Frontal cortex (tissue), 4 donors: ENCODE results near the gene PPARG. TPM values are rescaled to one million over a fixed set of nuclear protein-coding genes. Genes with fewer than 3 reads are reported as not detected.

Experiments
- DNase-seq, 2 donors: peaks; one replicate each; pipeline ENCODE4 v3.0.0; 2012; ENCODE audit warnings: low spot score in 2 of 2
- FAIRE-seq: peaks from 2 replicates; lab custom pipeline; 2012; peaks lifted over from hg19 to GRCh38; lab: Jason Lieb, UNC
- total RNA-seq: library from RNA; depleted of rRNA; stranded (reverse); fragments of >200 nt; gene quantifications from one replicate; pipeline ENCODE4 v1.2.3, GENCODE V29; 2014
- donor health status: control.
- donor health status: control.
- donor health status: control.

Gene PPARG
- total RNA-seq, 1 donor from 2014 or later, result 1.2 TPM

- DNase-seq (no peak), FAIRE-seq (no peak)
Observed at GRCh38 chr3:12303993-12304392, 15.1 kb downstream of the PPARG start.

DNA sequence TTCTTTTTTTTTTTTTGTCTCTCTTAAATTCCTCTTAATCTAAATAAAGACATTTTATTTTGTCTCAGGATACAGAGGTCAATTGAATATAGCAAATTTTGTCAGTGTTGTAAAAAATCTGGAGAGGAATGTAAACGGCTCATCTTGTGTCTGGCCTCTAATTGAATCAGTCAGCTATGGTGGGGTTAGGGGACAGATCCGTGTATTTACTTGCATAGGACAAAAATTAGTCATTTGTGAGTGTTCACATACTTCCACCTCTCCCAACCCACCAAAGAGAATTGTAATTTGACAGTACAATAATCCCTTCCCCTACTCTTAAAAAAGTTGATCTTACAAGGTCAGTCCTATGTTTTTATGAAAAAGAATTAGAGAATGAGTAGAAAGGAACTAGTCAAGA, 18.3 kb downstream of the PPARG start:
- DNase-seq, result no peak
- FAIRE-seq, result no peak

- no peak for FAIRE-seq
- DNase-seq, result no peak
Observed at GRCh38 chr3:12308517-12308916, 19.6 kb downstream of the PPARG start.

- DNase-seq (no peak), FAIRE-seq (no peak)
Observed at GRCh38 chr3:12309716-12310115, 20.8 kb downstream of the PPARG start.

- FAIRE-seq (no peak), DNase-seq (no peak)
Observed at GRCh38 chr3:12312010-12312409, 23.1 kb downstream of the PPARG start.

DNA sequence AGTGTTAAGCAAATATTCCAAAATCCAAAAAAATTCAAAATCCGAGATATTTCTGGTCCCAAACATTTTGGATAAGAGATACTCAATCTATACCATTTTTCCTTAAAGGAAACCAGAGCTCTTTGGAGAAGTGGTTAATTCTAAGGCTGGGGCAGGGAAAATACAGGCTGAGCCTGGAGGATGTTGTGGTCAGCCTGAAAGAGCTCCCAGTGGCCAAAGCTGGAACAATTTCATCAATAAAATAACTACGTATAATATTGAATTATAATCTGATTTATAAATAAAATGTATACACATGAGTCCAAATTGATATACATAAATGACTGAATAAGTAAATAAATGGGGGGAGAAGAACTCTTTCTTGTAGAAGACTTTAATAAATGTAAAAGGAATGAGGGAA, 24.6 kb downstream of the PPARG start:
- no peak for FAIRE-seq

DNA sequence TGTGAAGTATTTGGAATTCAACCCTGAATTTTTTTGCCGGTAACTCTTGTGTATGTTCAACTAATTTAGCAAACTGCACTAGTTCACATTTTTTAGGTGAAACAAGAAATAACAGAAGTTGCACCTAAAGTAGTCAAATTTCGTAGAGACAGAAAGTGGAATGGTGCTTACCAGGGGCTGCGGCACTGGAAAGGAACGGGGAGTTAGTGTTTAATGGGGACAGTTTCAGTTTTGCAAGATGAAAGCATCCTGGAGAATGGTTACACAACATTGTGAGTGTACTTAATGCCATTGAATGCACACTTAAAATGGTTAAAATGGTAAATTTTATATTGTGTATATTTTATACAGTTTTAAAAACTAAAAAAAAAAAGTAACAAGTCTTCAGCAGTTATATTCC, 27.4 kb downstream of the PPARG start:
- no peak for DNase-seq
- FAIRE-seq, result no peak

More for the DNA sequence above, 24.6 kb downstream of the PPARG start:
- DNase-seq, result no peak

DNA sequence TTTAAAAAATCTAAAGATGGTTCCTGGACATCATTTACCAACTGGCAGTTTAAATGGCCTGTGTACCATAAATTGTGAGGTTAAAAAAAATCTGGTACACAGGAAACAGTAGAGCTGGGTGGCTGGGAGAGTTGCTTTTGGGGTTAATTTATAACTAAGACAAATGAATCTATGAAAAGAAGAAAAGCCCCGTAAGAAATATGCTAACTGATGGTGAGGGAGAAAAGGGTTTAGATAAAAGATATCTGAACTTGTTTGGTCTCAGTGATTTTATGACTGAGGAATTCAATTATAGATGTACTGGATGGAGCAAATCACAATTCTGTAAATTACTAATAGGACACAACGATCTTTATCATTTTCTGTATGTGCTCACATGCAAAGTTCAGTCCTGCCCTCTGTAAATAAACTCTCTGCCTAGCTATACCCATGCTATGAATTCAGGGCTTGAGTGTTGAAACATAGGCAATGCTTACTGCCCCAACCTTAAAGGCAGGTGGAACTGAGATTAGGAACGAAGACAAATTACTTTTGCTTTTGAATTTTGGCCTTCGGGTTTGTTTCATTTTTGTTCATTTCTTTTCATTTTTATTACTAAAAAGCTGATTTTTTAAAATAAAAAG, 28.0 kb downstream of the PPARG start:
- DNase-seq (no peak), FAIRE-seq (no peak)

DNA sequence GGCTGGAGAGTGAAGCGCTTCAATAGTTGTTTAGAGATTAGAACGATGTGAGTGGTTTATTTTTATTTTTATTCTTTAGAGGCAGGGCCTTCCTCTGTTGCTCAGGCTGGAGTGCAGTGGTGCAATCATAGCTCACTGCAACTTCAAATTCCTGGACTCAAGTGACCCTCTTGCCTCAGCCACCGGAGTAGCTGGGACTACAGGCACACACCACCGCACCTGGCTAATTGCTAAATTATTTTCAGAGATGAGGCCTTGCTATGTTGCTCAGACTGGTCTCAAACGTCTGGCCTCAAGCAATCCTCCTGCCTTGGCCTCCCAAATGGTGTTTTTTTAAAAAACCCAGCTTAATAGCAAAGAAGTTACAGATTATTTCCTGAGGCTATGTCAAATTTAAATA, 29.0 kb downstream of the PPARG start:
- no peak for FAIRE-seq
- DNase-seq, result no peak

DNA sequence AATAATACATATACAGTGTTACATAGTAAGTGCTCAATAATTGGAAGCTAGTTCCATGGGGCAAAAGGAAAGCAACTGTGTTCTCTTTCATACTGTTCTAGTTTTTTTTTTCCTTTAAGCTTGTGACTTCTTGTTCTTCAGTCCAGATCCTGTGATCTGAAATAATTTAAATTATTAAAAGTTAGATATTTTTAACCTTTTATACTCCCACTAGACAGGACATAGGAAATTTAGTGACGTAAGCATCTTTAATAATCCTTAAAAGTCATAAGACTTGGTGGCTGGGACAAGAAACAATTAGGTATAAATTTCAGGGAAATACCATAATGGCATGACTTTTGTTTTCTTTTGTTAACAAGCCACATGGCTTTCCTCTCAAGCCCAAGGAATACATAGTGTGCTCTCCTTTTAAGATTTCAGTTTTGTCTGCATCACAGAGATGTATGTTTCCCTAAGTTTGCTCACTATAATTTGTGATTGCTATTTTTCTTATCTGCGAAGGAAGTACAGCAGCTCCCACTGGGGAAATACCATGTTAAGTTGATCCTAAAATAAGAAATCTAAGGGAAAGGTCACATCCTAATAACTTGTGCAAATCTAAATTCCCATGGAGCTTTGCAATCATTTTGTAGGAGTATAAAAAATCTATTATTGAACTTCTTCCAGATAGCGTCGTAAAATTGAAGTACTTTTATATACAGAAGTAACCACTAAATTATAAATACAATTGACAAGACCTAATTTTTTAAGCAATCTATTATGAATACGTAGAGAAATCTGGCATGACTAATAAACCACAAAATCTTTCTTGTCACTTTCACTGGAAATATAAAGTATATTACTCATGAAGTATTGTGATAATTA, 30.1 kb downstream of the PPARG start:
- FAIRE-seq (no peak), DNase-seq (no peak)

DNA sequence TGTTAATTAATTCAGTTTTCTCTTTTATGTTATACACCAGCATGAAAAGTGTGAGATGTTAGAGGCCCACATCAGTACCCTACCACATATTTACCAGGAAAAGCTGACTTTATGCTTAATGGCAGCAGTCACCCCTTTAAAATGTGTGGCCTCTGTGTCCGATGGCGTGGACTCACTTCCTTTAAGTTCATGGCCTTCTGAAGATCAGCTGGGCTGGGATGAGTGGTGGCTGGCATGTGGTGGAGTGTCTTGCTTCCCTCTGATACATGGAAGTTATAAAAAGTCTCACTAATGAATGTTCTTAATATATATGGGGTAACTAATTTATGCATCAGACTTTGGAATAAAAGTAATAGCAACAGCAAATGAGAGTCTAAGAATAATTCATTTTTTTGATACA, 32.1 kb downstream of the PPARG start:
- no peak for FAIRE-seq
- DNase-seq, result no peak

DNA sequence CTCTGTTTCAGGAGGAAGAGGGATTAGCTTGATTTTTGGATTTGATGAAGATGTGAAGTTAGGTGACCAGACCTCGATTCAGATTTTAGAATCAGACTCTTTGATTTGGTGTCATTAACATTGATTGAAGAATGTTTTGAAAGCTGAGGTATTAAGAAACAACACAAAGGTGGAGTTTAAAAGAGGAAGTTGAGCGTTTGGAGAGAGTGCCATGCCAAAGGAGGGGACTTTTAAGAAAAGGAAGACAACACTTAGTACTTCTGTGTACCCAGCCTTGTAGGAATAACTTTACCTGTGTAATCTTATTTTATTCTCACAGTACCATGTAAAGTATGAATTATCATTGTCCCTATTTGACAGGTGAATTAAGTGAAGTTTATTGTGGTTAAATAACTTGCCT, 34.4 kb downstream of the PPARG start:
- DNase-seq (no peak), FAIRE-seq (no peak)

- DNase-seq (no peak), FAIRE-seq (peak; percentile 71)
Observed at GRCh38 chr3:12325586-12326515, 37.0 kb downstream of the PPARG start.

- DNase-seq (no peak), FAIRE-seq (no peak)
Observed at GRCh38 chr3:12327021-12327420, 38.2 kb downstream of the PPARG start.

GRCh38 chr3:12328132-12328836, 39.4 kb downstream of the PPARG start:
- DNase-seq (no peak), FAIRE-seq (no peak)

DNA sequence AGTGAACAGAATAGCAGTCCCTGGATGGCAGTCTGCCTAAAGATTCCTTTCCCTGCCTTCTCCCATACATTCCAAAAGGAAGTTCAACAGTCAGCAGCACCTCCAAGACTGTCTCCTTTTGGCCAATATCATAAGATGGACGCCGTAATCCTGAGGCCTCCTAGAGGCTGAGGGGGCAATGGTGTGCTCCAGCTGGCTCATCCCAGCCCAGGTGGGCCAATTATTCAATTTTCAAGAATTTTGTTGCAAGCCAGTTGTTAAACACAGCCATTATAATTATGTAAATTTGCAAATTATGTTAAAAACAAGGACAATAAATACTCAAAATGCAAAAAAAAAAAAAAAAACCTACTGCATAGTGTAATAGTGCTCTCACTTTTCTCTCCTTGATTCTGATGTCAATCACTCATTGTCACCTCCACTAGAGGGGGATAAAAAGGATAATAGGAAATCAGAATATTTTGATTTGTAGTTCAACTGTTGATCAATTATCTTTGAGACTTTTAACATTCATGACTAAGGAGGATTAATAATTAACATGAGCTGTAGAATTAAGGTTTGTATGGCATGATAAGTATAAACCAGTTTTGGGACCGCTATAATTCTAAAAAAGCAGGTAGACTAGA, 40.1 kb downstream of the PPARG start:
- FAIRE-seq (no peak), DNase-seq (no peak)

GRCh38 chr3:12334786-12335185, 45.9 kb downstream of the PPARG start:
- FAIRE-seq, result no peak

DNA sequence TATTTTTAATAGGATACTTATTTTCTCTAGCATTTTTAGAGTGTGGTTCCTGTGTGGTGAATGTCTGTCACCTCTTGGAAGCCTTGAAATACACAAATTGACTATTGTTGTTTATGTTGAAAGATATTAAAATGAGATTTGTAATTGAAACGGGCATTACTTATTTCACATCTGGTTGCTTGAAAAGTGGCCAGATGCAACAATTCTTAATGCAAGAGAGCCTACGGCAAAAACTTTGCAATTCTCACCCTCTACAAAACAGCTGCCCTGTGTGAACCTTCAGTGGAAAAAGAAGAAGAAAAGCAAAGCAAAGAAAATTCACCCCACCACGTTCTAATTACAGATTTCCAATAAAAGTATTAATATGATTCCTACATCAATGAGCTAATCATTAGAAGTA, 46.6 kb downstream of the PPARG start:
- DNase-seq (no peak), FAIRE-seq (no peak)

More at GRCh38 chr3:12334786-12335185, 45.9 kb downstream of the PPARG start:
- DNase-seq, result no peak

GRCh38 chr3:12336099-12336498, 47.2 kb downstream of the PPARG start:
- no peak for DNase-seq
- no peak for FAIRE-seq
